ENCODE results near the gene COL4A2.

COL4A2 gene

GRCh38 chr13:110407021-110407420 lies 99.9 kb downstream of the COL4A2 start:
- DNase-seq = no peak

- no peak for DNase-seq
Observed at GRCh38 chr13:110407531-110407930, 100.4 kb downstream of the COL4A2 start.

GRCh38 chr13:110408286-110408685 lies 101.2 kb downstream of the COL4A2 start:
- DNase-seq = no peak

- DNase-seq = no peak
Observed at GRCh38 chr13:110409581-110409992, 102.5 kb downstream of the COL4A2 start.

- no peak for DNase-seq
Observed at GRCh38 chr13:110410000-110410399, 102.9 kb downstream of the COL4A2 start.

GRCh38 chr13:110410936-110411687 lies 104.0 kb downstream of the COL4A2 start:
- DNase-seq = no peak

GRCh38 chr13:110411688-110412059 lies 104.6 kb downstream of the COL4A2 start:
- no peak for DNase-seq

GRCh38 chr13:110412132-110412914 lies 105.2 kb downstream of the COL4A2 start:
- DNase-seq = peak; percentile 35

- DNase-seq = no peak
Observed at GRCh38 chr13:110413016-110413675, 106.1 kb downstream of the COL4A2 start.

GRCh38 chr13:110413676-110414040 lies 106.6 kb downstream of the COL4A2 start:
- no peak for DNase-seq

- no peak for DNase-seq
Observed at GRCh38 chr13:110414283-110414682, 107.2 kb downstream of the COL4A2 start.

DNA sequence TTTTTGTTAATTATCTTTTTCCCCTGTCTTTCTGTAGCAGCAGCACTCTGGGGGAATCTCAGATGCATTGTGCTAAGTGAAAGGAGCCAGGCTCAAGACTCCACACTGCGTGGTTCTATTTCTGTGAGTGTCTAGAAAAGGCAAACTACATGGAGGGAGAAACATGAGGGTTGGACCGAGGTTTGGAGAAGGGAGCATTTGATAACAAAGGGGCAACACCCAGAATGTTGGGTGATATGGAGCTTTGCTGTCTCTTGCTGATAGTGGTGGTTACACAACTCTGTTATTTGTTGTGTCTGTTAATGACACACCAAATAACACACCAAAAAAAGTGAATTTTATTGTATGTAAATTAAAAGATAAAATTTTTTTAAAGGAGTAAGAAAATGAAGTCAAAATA lies 107.8 kb downstream of the COL4A2 start:
- no peak for DNase-seq

DNA sequence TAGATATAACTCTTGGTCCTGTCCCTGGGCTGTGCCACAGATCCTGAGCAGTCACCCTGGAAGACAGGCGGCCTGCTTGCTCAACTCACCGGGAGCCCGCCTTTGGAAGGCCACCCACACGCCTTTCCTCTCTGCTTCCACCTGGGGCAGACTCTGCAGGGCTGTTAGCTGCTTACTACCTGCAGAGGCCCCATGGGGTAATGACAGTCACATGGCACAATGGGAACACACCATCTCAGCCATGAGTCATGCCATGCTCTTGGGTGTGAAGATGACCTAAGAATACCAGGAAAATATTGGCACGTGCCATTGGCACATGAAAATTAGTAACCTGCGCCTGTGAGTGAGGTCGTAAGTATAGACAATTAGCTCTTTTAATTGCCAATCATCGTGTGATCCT lies 108.6 kb downstream of the COL4A2 start:
- no peak for DNase-seq

- DNase-seq = no peak
Observed at GRCh38 chr13:110416131-110417025, 109.3 kb downstream of the COL4A2 start.

DNA sequence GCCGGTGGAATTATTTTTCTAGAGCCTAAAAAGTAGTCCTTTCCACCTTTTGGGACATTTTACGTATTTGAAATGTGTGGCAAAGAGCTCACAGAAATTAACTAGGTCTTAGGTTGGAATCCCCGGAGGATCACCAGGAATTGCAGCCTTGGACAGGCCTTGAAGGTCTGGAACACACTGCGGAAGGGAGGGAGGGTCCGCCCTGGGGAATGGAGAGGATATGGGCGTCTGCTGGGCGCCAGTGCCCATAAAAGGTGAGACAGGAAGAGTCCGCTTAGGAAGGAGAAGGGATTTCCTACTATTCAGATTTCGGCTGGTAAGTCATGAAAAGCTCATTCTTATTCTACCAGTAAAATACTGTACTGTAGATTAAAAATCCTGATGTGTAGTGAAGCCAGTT lies 111.9 kb downstream of the COL4A2 start:
- no peak for DNase-seq

DNA sequence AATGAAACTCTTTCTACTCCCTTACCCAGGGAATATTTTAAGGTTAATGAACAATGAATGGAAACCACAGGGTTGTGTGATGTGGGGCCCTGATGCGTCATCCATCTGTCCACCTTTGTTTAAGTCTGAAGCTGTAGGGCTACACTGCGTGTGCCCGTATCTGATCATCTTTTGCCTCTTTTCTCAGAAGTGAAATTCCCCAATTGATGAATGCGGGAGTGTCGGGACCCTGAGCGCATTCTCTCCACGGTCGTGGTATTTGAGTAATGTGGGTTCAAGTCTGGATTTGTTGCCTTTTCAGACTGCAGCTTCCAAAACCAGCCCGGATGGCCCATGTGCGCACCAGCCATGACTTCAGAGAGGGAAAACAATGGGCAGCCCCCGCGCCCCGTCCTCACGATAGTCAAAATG lies 112.3 kb downstream of the COL4A2 start:
- DNase-seq = no peak

DNA sequence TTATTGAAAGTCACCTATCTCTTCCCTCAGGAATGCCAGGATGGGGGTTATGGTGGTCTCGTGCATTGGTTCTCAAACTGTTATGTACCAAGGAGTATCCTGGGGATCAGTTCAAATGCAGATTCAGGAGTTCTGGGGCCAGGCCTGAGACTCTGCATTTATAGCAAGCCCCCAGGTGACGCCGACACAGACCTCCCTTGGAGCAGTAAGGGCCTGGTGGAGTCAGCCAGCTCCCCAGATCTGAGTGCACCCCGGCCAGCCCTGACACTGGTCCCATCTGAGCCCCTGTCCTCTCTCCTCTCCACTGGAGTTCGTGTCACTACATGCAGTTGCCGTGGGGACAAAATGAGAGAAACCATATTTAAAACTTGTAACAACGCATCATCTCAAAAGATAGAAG lies 112.9 kb downstream of the COL4A2 start:
- DNase-seq = no peak

- no peak for DNase-seq
Observed at GRCh38 chr13:110420626-110421025, 113.5 kb downstream of the COL4A2 start.

GRCh38 chr13:110421061-110421460 lies 114.0 kb downstream of the COL4A2 start:
- no peak for DNase-seq

GRCh38 chr13:110421696-110422385 lies 114.8 kb downstream of the COL4A2 start:
- no peak for DNase-seq

DNA sequence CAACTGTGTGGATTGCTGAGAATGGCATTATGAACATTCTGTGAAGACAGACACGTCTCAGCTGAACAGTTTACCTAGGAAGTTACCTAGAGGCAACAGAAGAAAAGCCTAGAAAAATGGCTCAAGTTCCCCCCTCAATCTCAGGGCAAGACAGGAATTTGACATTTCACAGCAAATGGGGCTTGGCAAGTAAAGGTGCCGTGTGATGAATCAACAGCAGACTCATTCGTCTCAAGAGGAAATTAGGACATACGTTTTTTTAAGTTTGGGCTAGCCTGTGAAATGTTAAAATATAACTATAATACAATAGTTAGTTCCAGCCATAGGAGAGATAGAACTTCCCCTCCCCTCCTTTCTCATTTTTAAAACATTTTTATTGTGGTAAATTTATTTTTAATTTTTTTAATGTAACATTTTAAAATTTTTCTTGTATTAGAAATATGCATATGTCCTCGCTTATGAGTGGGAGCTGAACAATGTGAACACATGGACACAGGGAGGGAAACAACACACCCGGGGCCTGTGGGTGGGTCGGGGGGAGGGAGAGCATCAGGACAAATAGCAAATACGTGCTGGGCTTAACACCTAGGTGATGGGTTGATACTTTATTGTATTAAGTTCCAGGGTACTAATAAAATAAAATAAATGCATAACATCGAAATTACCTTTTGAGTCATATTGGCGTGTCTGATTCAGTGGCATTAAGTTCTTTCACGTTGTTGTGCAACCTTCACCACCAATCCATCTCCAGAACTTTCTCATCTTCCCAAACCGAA lies 116.0 kb downstream of the COL4A2 start:
- DNase-seq = no peak
